ENCODE results near the gene ST8SIA6. TPM values are rescaled to one million over a fixed set of nuclear protein-coding genes. Genes with fewer than 3 reads are reported as not detected.
A peak's percentile ranks its signal among the peaks of the same experiment; 100 is the strongest.
"Not testable (repeated sequence)": the region's sequence is repeated elsewhere in the genome, so short reads cannot be mapped to it uniquely, and the experiment has no call there.

Gene ST8SIA6
- total RNA-seq, 1 experiment from 2014 or later = 0.57 TPM

- peak; percentile 79 for DNase-seq (ENCODE audit: low read depth)
Measured at GRCh38 chr10:17348501-17349349, 105.7 kb downstream of the ST8SIA6 start.

GRCh38 chr10:17348011-17348500 is 106.3 kb downstream of the ST8SIA6 start:
- no peak for DNase-seq (ENCODE audit: low read depth)

- DNase-seq (ENCODE audit: low read depth) = no peak
Measured at GRCh38 chr10:17344206-17344605, 110.2 kb downstream of the ST8SIA6 start.

GRCh38 chr10:17343118-17343517 is 111.3 kb downstream of the ST8SIA6 start:
- no peak for DNase-seq (ENCODE audit: low read depth)

GRCh38 chr10:17340144-17340829 is 114.1 kb downstream of the ST8SIA6 start:
- DNase-seq (ENCODE audit: low read depth) = no peak

GRCh38 chr10:17335065-17335464 is 119.3 kb downstream of the ST8SIA6 start:
- peak; percentile 63 for DNase-seq (ENCODE audit: low read depth)

- no peak for DNase-seq (ENCODE audit: low read depth)
Measured at GRCh38 chr10:17330501-17330900, 123.9 kb downstream of the ST8SIA6 start.

GRCh38 chr10:17326377-17326776 is 128.0 kb downstream of the ST8SIA6 start:
- DNase-seq (ENCODE audit: low read depth) = no peak

- DNase-seq (ENCODE audit: low read depth) = not testable (repeated sequence)
Measured at GRCh38 chr10:17321957-17322356, 132.4 kb downstream of the ST8SIA6 start.

- DNase-seq (ENCODE audit: low read depth) = no peak
Measured at GRCh38 chr10:17316488-17317170, 137.8 kb downstream of the ST8SIA6 start.

GRCh38 chr10:17309435-17309834 is 145.0 kb downstream of the ST8SIA6 start:
- no peak for DNase-seq (ENCODE audit: low read depth)

- no peak for DNase-seq (ENCODE audit: low read depth)
Measured at GRCh38 chr10:17307123-17307522, 147.3 kb downstream of the ST8SIA6 start.

GRCh38 chr10:17292375-17292774 is 162.0 kb downstream of the ST8SIA6 start:
- no peak for DNase-seq (ENCODE audit: low read depth)

- DNase-seq (ENCODE audit: low read depth) = peak; percentile 7
Measured at GRCh38 chr10:17290226-17290625, 164.2 kb downstream of the ST8SIA6 start.

GRCh38 chr10:17289763-17290162 is 164.6 kb downstream of the ST8SIA6 start:
- no peak for DNase-seq (ENCODE audit: low read depth)

- DNase-seq (ENCODE audit: low read depth) = no peak
Measured at GRCh38 chr10:17286562-17287550, 167.5 kb downstream of the ST8SIA6 start.

GRCh38 chr10:17282311-17282710 is 172.1 kb downstream of the ST8SIA6 start:
- no peak for DNase-seq (ENCODE audit: low read depth)

- DNase-seq (ENCODE audit: low read depth) = no peak
Measured at GRCh38 chr10:17278607-17279240, 175.7 kb downstream of the ST8SIA6 start.

- DNase-seq (ENCODE audit: low read depth) = no peak
Measured at GRCh38 chr10:17276756-17277424, 177.5 kb downstream of the ST8SIA6 start.

GRCh38 chr10:17273403-17273802 is 181.0 kb downstream of the ST8SIA6 start:
- DNase-seq (ENCODE audit: low read depth) = peak; percentile 80

Measured in LHCN-M2 (cell line).